Gastroesophageal sphincter (tissue), 3 donors: Measurements from ENCODE around the gene CNN3.

Experiments
- EP300 ChIP-seq: sonication (generic); formaldehyde crosslinking; IDR thresholded peaks from one replicate; pipeline ENCODE4 v1.6.1; 2017; ENCODE audit warnings: antibody characterized with exemption, mild to moderate bottlenecking
- POLR2A ChIP-seq, 2 donors: fragments of 450-650 bp; IDR thresholded peaks; one replicate each; pipeline ENCODE4 v1.6.1; 2017; ENCODE audit warnings: antibody characterized with exemption in 2 of 2, mild to moderate bottlenecking in 2 of 2, moderate library complexity in 1 of 2
- POLR2AphosphoS5 ChIP-seq: sonication (generic); formaldehyde crosslinking; IDR thresholded peaks from one replicate; pipeline ENCODE4 v1.6.1; 2017; ENCODE audit warnings: antibody characterized with exemption
- TF ChIP-seq, protein P1 (sequence below), 4 experiments: fragments of 200-600 bp in 2 of 4; fragments of 450-650 bp in 2 of 4; sonication (generic) in 1 of 4; IDR thresholded peaks; one replicate each; pipeline ENCODE4 v1.5.1; 2017 to 2019; ENCODE audit warnings: antibody characterized with exemption in 4 of 4, mild to moderate bottlenecking in 2 of 4, moderate library complexity in 2 of 4

DNA sequence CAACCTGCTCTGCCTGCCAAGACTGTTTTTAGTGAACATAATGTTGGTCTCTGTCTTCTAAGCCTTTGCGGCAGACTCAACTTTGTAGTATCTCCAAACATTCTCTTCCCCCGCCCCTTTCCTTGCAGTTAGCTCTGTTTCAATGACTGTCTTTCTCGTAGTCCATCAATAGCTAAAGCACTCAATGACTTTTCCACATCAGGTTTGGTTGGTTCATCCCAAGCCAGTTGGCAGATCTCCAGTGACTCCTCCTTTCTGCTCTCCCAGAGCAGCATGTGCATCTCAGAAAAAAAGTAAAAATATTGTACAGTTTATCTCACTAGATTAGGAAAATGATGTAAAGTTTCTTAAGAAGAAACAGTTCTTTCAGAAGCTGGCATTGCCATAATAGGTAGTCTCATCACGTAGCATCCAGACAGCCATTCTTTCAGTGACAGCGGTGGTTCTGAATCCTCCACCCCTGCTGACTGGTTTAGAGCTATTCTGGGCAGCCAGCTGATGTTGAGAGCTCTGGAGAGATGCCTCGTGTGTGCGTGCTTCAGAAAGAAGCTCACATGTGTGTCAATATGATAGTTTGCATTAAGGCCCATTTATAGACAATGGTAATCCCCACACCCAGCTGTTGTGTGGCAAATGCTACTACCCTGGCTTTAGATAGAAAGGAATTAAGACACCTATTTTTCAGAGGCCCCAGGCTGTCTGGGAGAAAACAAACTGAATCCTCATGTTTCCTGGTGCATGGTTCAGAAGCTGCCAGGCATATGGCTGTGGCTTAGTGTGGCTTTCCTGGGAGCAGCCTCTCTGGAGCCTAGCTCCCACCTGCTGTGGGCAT, 53.2 kb downstream of the CNN3 start:
- TF ChIP-seq POLR2A (IDR thresholded peaks at IDR 0.05) (no peak), POLR2AphosphoS5 (no peak), EP300 (no peak)
- TF ChIP-seq, protein P1, sequence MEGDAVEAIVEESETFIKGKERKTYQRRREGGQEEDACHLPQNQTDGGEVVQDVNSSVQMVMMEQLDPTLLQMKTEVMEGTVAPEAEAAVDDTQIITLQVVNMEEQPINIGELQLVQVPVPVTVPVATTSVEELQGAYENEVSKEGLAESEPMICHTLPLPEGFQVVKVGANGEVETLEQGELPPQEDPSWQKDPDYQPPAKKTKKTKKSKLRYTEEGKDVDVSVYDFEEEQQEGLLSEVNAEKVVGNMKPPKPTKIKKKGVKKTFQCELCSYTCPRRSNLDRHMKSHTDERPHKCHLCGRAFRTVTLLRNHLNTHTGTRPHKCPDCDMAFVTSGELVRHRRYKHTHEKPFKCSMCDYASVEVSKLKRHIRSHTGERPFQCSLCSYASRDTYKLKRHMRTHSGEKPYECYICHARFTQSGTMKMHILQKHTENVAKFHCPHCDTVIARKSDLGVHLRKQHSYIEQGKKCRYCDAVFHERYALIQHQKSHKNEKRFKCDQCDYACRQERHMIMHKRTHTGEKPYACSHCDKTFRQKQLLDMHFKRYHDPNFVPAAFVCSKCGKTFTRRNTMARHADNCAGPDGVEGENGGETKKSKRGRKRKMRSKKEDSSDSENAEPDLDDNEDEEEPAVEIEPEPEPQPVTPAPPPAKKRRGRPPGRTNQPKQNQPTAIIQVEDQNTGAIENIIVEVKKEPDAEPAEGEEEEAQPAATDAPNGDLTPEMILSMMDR (IDR thresholded peaks at IDR 0.05) = no peak
